K562 (cell line): ENCODE results near the gene ARHGAP26. TPM values are rescaled to one million over a fixed set of nuclear protein-coding genes. Genes with fewer than 3 reads are reported as not detected.

Experiments used
- ATAC-seq: fragments of 200-7000 bp; cut with Tn5 transposase; 3 replicates; pipeline ENCODE4 v1.9.1; 2020; ENCODE audit warnings: moderate library complexity
- BruUV-seq: library from RNA; stranded (reverse); fragments of 400-500 nt; replicated peaks from 2 replicates; lab custom pipeline; 2021; lab: Mats Ljungman, UMichigan
- CTCF ChIA-PET: fragments of 300-600 bp; formaldehyde crosslinking; extraction: SDS; loops from one replicate; lab custom pipeline; 2021; ENCODE audit warnings: low intra/inter-chr PET ratio; lab: Yijun Ruan, JAX
- POLR2A ChIA-PET: fragments of 300-600, 350-650 bp; sonication (Branson Sonifier 250); formaldehyde crosslinking; extraction: SDS; loops from one replicate; lab custom pipeline; 2021; ENCODE audit warnings: antibody characterized with exemption, inconsistent platforms; lab: Yijun Ruan, JAX
- DNase-seq, 4 experiments: peaks; one replicate each; pipeline versions ENCODE4 v3.0.0 to v3.0.0-alpha.2; 2011 to 2018; ENCODE audit warnings: low spot score in 3 of 4, mixed read lengths in 3 of 4; ENCODE audit errors: extremely low read depth in 1 of 4
- FAIRE-seq: peaks from 2 replicates; lab custom pipeline; 2011; peaks lifted over from hg19 to GRCh38; lab: Jason Lieb, UNC
- H2AFZ ChIP-seq: 2 replicates; pipeline ENCODE4 v1.6.0; 2011; ENCODE audit warnings: low read depth, low read length, control low read depth, inconsistent platforms
- H3K27ac ChIP-seq: fragments of 200-600 bp; 3 replicates; pipeline ENCODE4 v1.8.0; 2011; ENCODE audit warnings: low read depth, mild to moderate bottlenecking, control low read depth, inconsistent platforms, low read length, moderate library complexity, mixed read lengths; ENCODE audit errors: extremely low read depth
- H3K27me3 ChIP-seq, 2 experiments: fragments of 300-600 bp in 1 of 2; 2 replicates in 1 of 2; 3 replicates in 1 of 2; pipeline versions ENCODE4 v1.6.0 to v1.8.0; 2011; ENCODE audit warnings: inconsistent platforms in 2 of 2, low read length in 2 of 2, mild to moderate bottlenecking in 1 of 2, mixed read lengths in 1 of 2, moderate library complexity in 1 of 2; ENCODE audit not compliant: control insufficient read depth in 2 of 2, insufficient read depth in 2 of 2
- H3K36me3 ChIP-seq: fragments of 300-600 bp; 3 replicates; pipeline ENCODE4 v1.8.0; 2011; ENCODE audit warnings: mild to moderate bottlenecking, low read length, inconsistent platforms; ENCODE audit not compliant: control insufficient read depth, insufficient read depth
- H3K4me1 ChIP-seq, 2 experiments: fragments of 200-600 bp in 1 of 2; replicated peaks in 1 of 2; 2 replicates in 1 of 2; 3 replicates in 1 of 2; pipeline versions ENCODE4 v1.5.1 to v1.8.0; 2011; ENCODE audit warnings: inconsistent platforms in 2 of 2, low read length in 2 of 2, mild to moderate bottlenecking in 1 of 2, mixed read lengths in 1 of 2, moderate library complexity in 1 of 2; ENCODE audit not compliant: control insufficient read depth in 2 of 2, insufficient read depth in 2 of 2
- H3K4me2 ChIP-seq: 2 replicates; pipeline ENCODE4 v1.6.1; 2011; ENCODE audit warnings: low read length, control low read depth, inconsistent platforms, mixed read lengths; ENCODE audit not compliant: insufficient read depth
- H3K4me3 ChIP-seq: fragments of 200-600 bp; sonication (generic), shearing (Covaris generic); 2 replicates; pipeline ENCODE4 v1.5.1; 2016; ENCODE audit warnings: control low read depth, inconsistent platforms
- H3K79me2 ChIP-seq: fragments of 200-600 bp; 3 replicates; pipeline ENCODE4 v1.8.0; 2011; ENCODE audit warnings: low read length, inconsistent platforms; ENCODE audit not compliant: control insufficient read depth, insufficient read depth
- H3K9ac ChIP-seq, 2 experiments: 2 replicates each; pipeline versions ENCODE4 v1.6.0 to v1.6.1; 2011; ENCODE audit warnings: low read depth in 2 of 2, low read length in 2 of 2, control low read depth in 1 of 2, inconsistent platforms in 1 of 2, mild to moderate bottlenecking in 1 of 2, mixed read lengths in 1 of 2; ENCODE audit not compliant: insufficient read depth in 1 of 2
- H3K9me1 ChIP-seq: one replicate; pipeline ENCODE4 v1.6.0; 2011; ENCODE audit warnings: inconsistent platforms, mild to moderate bottlenecking, low read length, moderate library complexity; ENCODE audit not compliant: control insufficient read depth, insufficient read depth
- H3K9me3 ChIP-seq: replicated peaks from 2 replicates; pipeline ENCODE4 v1.5.1; 2011; ENCODE audit warnings: low read depth, low read length, inconsistent platforms; ENCODE audit not compliant: control insufficient read depth, insufficient read depth
- H4K20me1 ChIP-seq: replicated peaks from 2 replicates; pipeline ENCODE4 v1.6.1; 2011; ENCODE audit warnings: low read length, inconsistent platforms, mixed read lengths; ENCODE audit not compliant: control insufficient read depth, insufficient read depth
- ATF1 ChIP-seq, 2 experiments: fragments of 450-650 bp in 1 of 2; IDR thresholded peaks; 2 replicates each; pipeline ENCODE4 v1.6.1; 2016; ENCODE audit warnings: missing compliant biosample characterization in 1 of 2, missing genetic modification characterization in 1 of 2
- ATF3 ChIP-seq, 2 experiments: fragments of 450-650 bp in 1 of 2; sonication (generic) in 1 of 2; formaldehyde crosslinking in 1 of 2; IDR thresholded peaks in 1 of 2; conservative IDR thresholded peaks in 1 of 2; 2 replicates each; pipeline versions ENCODE4 v1.6.1 to v1.8.1; 2016 to 2023; ENCODE audit warnings: mild to moderate bottlenecking in 2 of 2, moderate library complexity in 2 of 2, inconsistent platforms in 1 of 2, missing genetic modification reagents in 1 of 2
- FOXO4 ChIP-seq: fragments of 450-650 bp; formaldehyde crosslinking; IDR thresholded peaks from 2 replicates; pipeline ENCODE4 v1.4.0; 2020; ENCODE audit warnings: mild to moderate bottlenecking, moderate library complexity
- GMEB1 ChIP-seq: fragments of 250-450 bp; sonication (Bioruptor Pico); IDR thresholded peaks from 2 replicates; pipeline ENCODE4 v1.4.0; 2020; ENCODE audit warnings: mild to moderate bottlenecking
- HNRNPLL ChIP-seq: fragments of 200-400 bp; formaldehyde crosslinking; IDR thresholded peaks from 2 replicates; pipeline ENCODE4 v1.6.1; 2017; ENCODE audit warnings: low read length, low read depth, mild to moderate bottlenecking; ENCODE audit not compliant: poor library complexity, severe bottlenecking
- KDM4B ChIP-seq, 2 experiments: fragments of 450-650 bp in 1 of 2; sonication (generic) in 1 of 2; IDR thresholded peaks; 2 replicates each; pipeline ENCODE4 v1.6.1; 2016 to 2017; ENCODE audit warnings: borderline replicate concordance in 2 of 2, antibody characterized with exemption in 1 of 2, low read depth in 1 of 2, mild to moderate bottlenecking in 1 of 2
- KLF1 ChIP-seq: fragments of 450-650 bp; IDR thresholded peaks from 2 replicates; pipeline ENCODE4 v1.6.1; 2016; ENCODE audit warnings: missing genetic modification characterization, missing compliant biosample characterization
- PCBP1 ChIP-seq: fragments of 200-400 bp; formaldehyde crosslinking; IDR thresholded peaks from 2 replicates; pipeline ENCODE4 v1.6.1; 2018; ENCODE audit warnings: mild to moderate bottlenecking, low read depth, low read length; ENCODE audit not compliant: poor library complexity, severe bottlenecking
- RUNX1 ChIP-seq: sonication (generic); IDR thresholded peaks from 2 replicates; pipeline ENCODE4 v1.6.1; 2016; ENCODE audit warnings: antibody characterized with exemption, low read depth
- SIX5 ChIP-seq, 2 experiments: IDR thresholded peaks; 2 replicates each; pipeline ENCODE4 v1.6.1; 2011; ENCODE audit warnings: low read length in 2 of 2, borderline replicate concordance in 1 of 2, low read depth in 1 of 2, mild to moderate bottlenecking in 1 of 2, moderate library complexity in 1 of 2; ENCODE audit not compliant: insufficient read depth in 1 of 2
- WGBS: fragments of 100-300 bp; shearing (Covaris generic); methylation state at CpG from one replicate; pipeline ENCODE4 v1.1.6; 2016; ENCODE audit warnings: low coverage, mixed read lengths; ENCODE audit not compliant: insufficient coverage; ENCODE audit errors: missing lambda C conversion rate; 5-methylcytosine and 5-hydroxymethylcytosine counted together
- in situ Hi-C: fragments of 300-500 bp; cut with MboI; formaldehyde crosslinking; loops from 4 replicates; pipeline ENCODE4 v1.15.0; 2018; ENCODE audit warnings: inconsistent platforms, mixed read lengths
- intact Hi-C: fragments of 100-400 bp; cut with micrococcal nuclease; formaldehyde crosslinking; loops from 2 replicates; pipeline ENCODE4 v1.14.2; 2022
- polyA plus RNA-seq, 8 experiments: library from polyadenylated mRNA; depleted of rRNA in 4 of 8; stranded (reverse) in 5 of 8; unstranded in 3 of 8; fragments of >200 nt; fragmentation: Nextera tagmentation in 2 of 8; fragmentation: Illumina TruSeq in 1 of 8; extraction: Ambion mirVana in 2 of 8; extraction: Trizol in 1 of 8; gene quantifications; 2 replicates each; pipeline versions ENCODE4 v1.2.1 to v1.2.3, GENCODE V29; 2011 to 2014; ENCODE audit warnings: inconsistent platforms in 1 of 8, missing spikeins in 1 of 8
- total RNA-seq, 7 experiments: library from RNA; depleted of rRNA in 6 of 7; stranded (reverse); fragments of >200 nt in 6 of 7; fragmentation: Illumina TruSeq in 2 of 7; extraction: Trizol in 2 of 7; gene quantifications; 2 replicates each; pipeline versions ENCODE4 v1.2.1 to v1.2.3, GENCODE V29; 2011 to 2021; ENCODE audit warnings: low replicate concordance in 1 of 7
- TF ChIP-seq, protein P1 (sequence below): fragments of 450-650 bp; conservative IDR thresholded peaks from 2 replicates; pipeline ENCODE4 v1.6.1; 2016; ENCODE audit warnings: missing genetic modification characterization, low read depth, mild to moderate bottlenecking, control low read depth, missing compliant biosample characterization

ARHGAP26 gene
- total and polyA plus RNA-seq, 9 of the 15 experiments (the other 6 are each of a cell fraction or from before 2014, with no cell fraction given), result 0.13 to 1.1 (median 0.55) TPM

DNA sequence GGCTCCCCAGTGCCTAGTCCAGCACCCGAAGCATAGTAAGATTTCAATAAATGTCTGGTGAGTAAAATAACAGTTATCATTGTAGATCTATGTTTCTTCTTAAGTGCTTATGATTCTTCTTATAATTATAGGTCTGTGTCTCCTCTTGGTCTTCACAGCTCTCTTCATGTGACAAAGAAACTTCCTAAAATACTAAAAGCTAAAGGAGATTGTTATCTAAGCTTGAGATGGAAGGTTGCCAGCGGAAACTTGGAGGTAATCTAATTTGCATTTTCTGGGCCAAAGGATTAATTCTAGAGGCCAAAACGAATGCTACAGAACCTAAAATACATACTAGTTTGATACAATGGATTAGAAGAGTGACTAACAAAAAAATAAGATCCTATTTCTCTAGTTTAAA is 13.6 kb upstream of the ARHGAP26 start (continued):
- TF ChIP-seq KLF1, result no peak
- no peak for TF ChIP-seq SIX5 (IDR thresholded peaks at IDR 0.05; ENCODE audit: borderline replicate concordance in 1 of 2, insufficient read depth in 1 of 2, low read depth in 1 of 2, low read length in 2 of 2)
- no peak for TF ChIP-seq ATF3 (IDR thresholded peaks at IDR 0.05)
- no peak for TF ChIP-seq ATF3 (CRISPR knock-in tag; conservative IDR thresholded peaks at IDR 0.05)

DNA sequence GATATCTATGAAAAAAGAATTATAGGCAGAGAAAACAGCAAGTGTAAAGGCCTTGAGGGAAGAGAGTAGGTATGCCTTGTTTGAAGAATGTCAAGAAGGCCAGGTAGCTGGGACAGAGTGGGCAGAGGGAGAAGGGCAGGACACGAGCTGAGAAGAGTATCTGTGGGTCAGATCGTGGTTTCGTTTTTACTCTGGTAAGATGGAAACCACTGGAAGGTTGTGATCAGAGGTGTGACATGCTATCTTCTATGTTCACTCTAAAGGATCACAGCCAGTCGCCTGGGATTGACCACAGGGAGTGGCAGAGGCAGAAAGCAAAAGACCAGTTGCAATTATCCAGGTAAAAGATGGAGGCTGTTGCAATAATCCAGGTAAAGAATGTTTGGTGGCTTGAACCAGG is 12.6 kb upstream of the ARHGAP26 start:
- 0 out of 5 replicates have a peak, but pooled peaks cover 0 to under 1% of the 10 kb centered on the region in 2 experiments for H3K27me3 ChIP-seq
- WGBS, result 0% methylated on average over 4 of the region's 4 CpGs
- no peaks in the 10 kb centered on the region for H3K9me3 ChIP-seq
- in situ Hi-C loops, result no loop called here
- intact Hi-C loops, result no loop called here
- no peak overlapping the region for H3K9ac ChIP-seq
- ATAC-seq (no peak), FAIRE-seq (no peak), DNase-seq (no peak)
- no peaks in the 10 kb centered on the region for H3K36me3 ChIP-seq
- no peak overlapping the region for H3K4me2 ChIP-seq
- no peaks in the 10 kb centered on the region for H3K79me2 ChIP-seq
- ChIA-PET CTCF (interaction anchor here (0.5 kb wide), 1 partner anchor 35 kb away, joined by 3 read pairs; no protein-coding TSS in a partner anchor), POLR2A (interaction anchor here (0.9 kb wide), 1 partner anchor 9 kb away, joined by 4 read pairs; no protein-coding TSS in a partner anchor)
- H3K9me1 ChIP-seq, result no peaks in the 10 kb centered on the region
- H2AFZ ChIP-seq, result no peak overlapping the region
- no TSS peak for BruUV-seq
- no peaks in the 10 kb centered on the region for H4K20me1 ChIP-seq
- TF ChIP-seq, protein P1, sequence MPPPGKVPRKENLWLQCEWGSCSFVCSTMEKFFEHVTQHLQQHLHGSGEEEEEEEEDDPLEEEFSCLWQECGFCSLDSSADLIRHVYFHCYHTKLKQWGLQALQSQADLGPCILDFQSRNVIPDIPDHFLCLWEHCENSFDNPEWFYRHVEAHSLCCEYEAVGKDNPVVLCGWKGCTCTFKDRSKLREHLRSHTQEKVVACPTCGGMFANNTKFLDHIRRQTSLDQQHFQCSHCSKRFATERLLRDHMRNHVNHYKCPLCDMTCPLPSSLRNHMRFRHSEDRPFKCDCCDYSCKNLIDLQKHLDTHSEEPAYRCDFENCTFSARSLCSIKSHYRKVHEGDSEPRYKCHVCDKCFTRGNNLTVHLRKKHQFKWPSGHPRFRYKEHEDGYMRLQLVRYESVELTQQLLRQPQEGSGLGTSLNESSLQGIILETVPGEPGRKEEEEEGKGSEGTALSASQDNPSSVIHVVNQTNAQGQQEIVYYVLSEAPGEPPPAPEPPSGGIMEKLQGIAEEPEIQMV (tag), result no peak
- TF ChIP-seq KDM4B (IDR thresholded peaks at IDR 0.05; ENCODE audit: borderline replicate concordance in 2 of 2, low read depth in 1 of 2) (no peak), HNRNPLL (no peak), FOXO4 (CRISPR knock-in tag) (no peak), GMEB1 (CRISPR knock-in tag) (no peak), PCBP1 (no peak), ATF1 (CRISPR knock-in tag; IDR thresholded peaks at IDR 0.05) (no peak), ATF1 (tag; IDR thresholded peaks at IDR 0.05) (no peak), RUNX1 (no peak)
- H3K4me1 ChIP-seq, result no peaks in the 10 kb centered on the region
- no peak overlapping the region for H3K4me3 ChIP-seq
- H3K27ac ChIP-seq, result no peak overlapping the region
